Body of pancreas (tissue), 4 donors: Measurements from ENCODE around the gene CMBL.

ENCODE experiments used
- CTCF ChIP-seq, 7 experiments: fragments of 450-650 bp in 4 of 7; fragments of 200-600 bp in 3 of 7; sonication (generic) in 3 of 7; IDR thresholded peaks; one replicate each; pipeline ENCODE4 v1.5.1; 2016 to 2019; ENCODE audit warnings: antibody characterized with exemption in 7 of 7
- POLR2A ChIP-seq, 3 donors: fragments of 450-650 bp; IDR thresholded peaks; one replicate each; pipeline ENCODE4 v1.6.1; 2016; ENCODE audit warnings: antibody characterized with exemption in 3 of 3, mild to moderate bottlenecking in 2 of 3

- TF ChIP-seq CTCF (IDR thresholded peaks at IDR 0.05) = no peak
- no peak for TF ChIP-seq POLR2A (IDR thresholded peaks at IDR 0.05)
Observed at GRCh38 chr5:10329820-10330481, 22.2 kb upstream of the CMBL start.
